Subcutaneous preadipocyte (primary cell): ENCODE results near the gene IRS2. TPM values are rescaled to one million over a fixed set of nuclear protein-coding genes. Genes with fewer than 3 reads are reported as not detected.

Source experiments
- total RNA-seq: library from RNA; depleted of rRNA; stranded (reverse); fragments of >200 nt; gene quantifications from 2 replicates; pipeline ENCODE4 v1.2.3, GENCODE V29; 2012

IRS2 gene
- total RNA-seq: 2.6 and 5.7 TPM in 2 replicates

DNA sequence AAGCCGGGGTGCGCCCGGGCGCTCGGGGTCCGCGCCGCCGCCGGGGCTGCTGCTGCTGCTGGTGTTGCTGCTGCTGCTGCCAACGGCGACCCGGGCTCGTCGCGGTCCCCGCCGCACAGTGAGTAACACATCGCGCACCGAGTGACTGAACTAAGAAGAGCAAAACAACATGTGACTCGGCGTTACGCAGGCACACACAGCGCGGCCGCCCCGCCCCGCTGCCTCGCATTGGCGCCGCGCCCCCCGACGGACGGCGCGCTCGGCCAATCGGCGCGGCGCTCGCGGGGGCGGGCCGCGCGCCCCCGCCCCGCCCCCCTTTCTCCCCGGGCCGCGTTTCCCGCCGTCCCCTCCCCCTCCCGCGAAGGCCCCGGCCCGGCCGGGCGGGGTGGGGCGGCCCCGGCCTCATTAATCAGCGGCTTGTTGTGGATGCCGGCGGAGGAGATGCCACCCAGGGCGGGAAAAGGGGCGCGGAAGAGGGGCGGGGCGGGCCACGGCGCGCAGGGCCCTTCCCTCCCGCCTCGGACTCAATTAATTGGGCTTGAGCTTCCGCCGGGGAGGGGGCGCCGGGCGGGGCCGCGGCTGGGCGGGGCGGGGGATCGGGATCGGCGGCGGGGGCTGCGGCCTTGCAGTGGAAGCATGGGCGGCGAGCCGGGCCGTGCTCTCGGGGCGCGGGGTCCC, at the start of gene IRS2:
Gene IRS2 (minus strand): TSS at position 127 of the 678 bp plus-strand sequence. CDS start 530 bp downstream, outside the sequence.

